DOHH2 (cell line): Measurements from ENCODE around the gene HCN3.

ENCODE experiments used
- H3F3A ChIP-seq: fragments of 200-600 bp; sonication (generic), shearing (Covaris generic); 2 replicates; pipeline ENCODE4 v1.6.0; 2016; ENCODE audit warnings: antibody characterized with exemption, mild to moderate bottlenecking; ENCODE audit not compliant: control insufficient read depth, insufficient read depth
- H3K27ac ChIP-seq: fragments of 200-600 bp; sonication (generic); 2 replicates; pipeline ENCODE4 v1.5.1; 2014; ENCODE audit warnings: low read depth, mild to moderate bottlenecking, low read length, moderate library complexity
- H3K27me3 ChIP-seq: fragments of 200-600 bp; sonication (generic); 2 replicates; pipeline ENCODE4 v1.6.1; 2014; ENCODE audit warnings: mild to moderate bottlenecking, low read length, mixed read lengths; ENCODE audit not compliant: control insufficient read depth
- H3K36me3 ChIP-seq: fragments of 200-600 bp; sonication (generic); 2 replicates; pipeline ENCODE4 v1.6.1; 2014; ENCODE audit warnings: mild to moderate bottlenecking, low read length, moderate library complexity, mixed read lengths; ENCODE audit not compliant: control insufficient read depth
- H3K4me1 ChIP-seq: fragments of 200-600 bp; sonication (generic); 2 replicates; pipeline ENCODE4 v1.6.1; 2014; ENCODE audit warnings: mild to moderate bottlenecking, low read length, mixed read lengths; ENCODE audit not compliant: control insufficient read depth
- H3K4me2 ChIP-seq: fragments of 200-600 bp; sonication (generic); 2 replicates; pipeline ENCODE4 v1.6.0; 2014; ENCODE audit warnings: mild to moderate bottlenecking, low read length, moderate library complexity
- H3K4me3 ChIP-seq: fragments of 200-600 bp; sonication (generic); 2 replicates; pipeline ENCODE4 v1.5.1; 2014; ENCODE audit warnings: mild to moderate bottlenecking, low read length, mixed read lengths
- H3K79me2 ChIP-seq: fragments of 200-600 bp; sonication (generic); 2 replicates; pipeline ENCODE4 v1.6.1; 2014; ENCODE audit warnings: mild to moderate bottlenecking, low read length, mixed read lengths; ENCODE audit not compliant: control insufficient read depth
- H3K9me2 ChIP-seq: fragments of 200-600 bp; sonication (generic); replicated peaks from 2 replicates; pipeline ENCODE4 v1.6.1; 2014; ENCODE audit warnings: mild to moderate bottlenecking, low read length, mixed read lengths; ENCODE audit not compliant: control insufficient read depth
- H3K9me3 ChIP-seq: fragments of 200-600 bp; sonication (generic); 2 replicates; pipeline ENCODE4 v1.6.1; 2014; ENCODE audit warnings: antibody characterized with exemption, low read length, mixed read lengths; ENCODE audit not compliant: control insufficient read depth, insufficient read depth
- H4K20me1 ChIP-seq: fragments of 200-600 bp; sonication (generic); 2 replicates; pipeline ENCODE4 v1.6.0; 2014; ENCODE audit warnings: low read depth, mild to moderate bottlenecking, antibody characterized with exemption, low read length, moderate library complexity; ENCODE audit not compliant: control insufficient read depth, insufficient read depth
- CTCF ChIP-seq: fragments of 200-600 bp; sonication (generic); IDR thresholded peaks from one replicate; pipeline ENCODE4 v1.5.1; 2014; ENCODE audit warnings: antibody characterized with exemption, mild to moderate bottlenecking, low read depth, low read length; ENCODE audit not compliant: poor library complexity, severe bottlenecking
- EZH2phosphoT487 ChIP-seq: fragments of 200-600 bp; sonication (generic); IDR thresholded peaks from 2 replicates; pipeline ENCODE4 v1.6.1; 2017; ENCODE audit warnings: borderline replicate concordance, mild to moderate bottlenecking, antibody characterized with exemption, low read length, moderate library complexity, mixed read lengths

The HCN3 gene

GRCh38 chr1:155251566-155251965 lies 25.7 kb upstream of the HCN3 start:
- no peak for TF ChIP-seq EZH2phosphoT487
- TF ChIP-seq CTCF, result no peak
- Histone ChIP-seq H4K20me1 (no peaks in the 10 kb centered on the region), H3K9me2 (no peaks in the 10 kb centered on the region), H3K36me3 (peaks cover 19% of the 10 kb centered on the region), H3F3A (peaks cover 6% of the 10 kb centered on the region; the same call in 1 of the 2 replicates), H3K27me3 (no peaks in the 10 kb centered on the region), H3K4me2 (no peak overlapping the region), H3K4me1 (peaks cover 38% of the 10 kb centered on the region), H3K27ac (no peak overlapping the region), H3K79me2 (peaks cover 13% of the 10 kb centered on the region), H3K9me3 (no peaks in the 10 kb centered on the region), H3K4me3 (no peak overlapping the region)

GRCh38 chr1:155253208-155253607 lies 24.1 kb upstream of the HCN3 start:
- H3K4me3 ChIP-seq, result peak overlapping the region; percentile 95
- H3K4me1 ChIP-seq, result peaks cover 38% of the 10 kb centered on the region
- no peak overlapping the region for H3K27ac ChIP-seq
- H4K20me1 ChIP-seq, result no peaks in the 10 kb centered on the region
- H3K36me3 ChIP-seq, result peaks cover 24% of the 10 kb centered on the region
- H3K9me2 ChIP-seq, result no peaks in the 10 kb centered on the region
- peaks cover 13% of the 10 kb centered on the region for H3K79me2 ChIP-seq
- peak overlapping the region; percentile 98 for H3K4me2 ChIP-seq
- H3F3A ChIP-seq, result peaks cover 11% of the 10 kb centered on the region
- H3K27me3 ChIP-seq, result no peaks in the 10 kb centered on the region
- no peaks in the 10 kb centered on the region for H3K9me3 ChIP-seq
- no peak for TF ChIP-seq CTCF
- TF ChIP-seq EZH2phosphoT487, result no peak

- TF ChIP-seq CTCF (no peak), EZH2phosphoT487 (no peak)
- H3K79me2 ChIP-seq, result peaks cover 13% of the 10 kb centered on the region
- no peaks in the 10 kb centered on the region for H3K9me3 ChIP-seq
- H3K4me1 ChIP-seq, result peaks cover 38% of the 10 kb centered on the region
- H4K20me1 ChIP-seq, result no peaks in the 10 kb centered on the region
- peak overlapping the region; percentile 98 for H3K4me2 ChIP-seq
- peak overlapping the region; percentile 95 for H3K4me3 ChIP-seq
- H3K9me2 ChIP-seq, result no peaks in the 10 kb centered on the region
- no peak overlapping the region for H3K27ac ChIP-seq
- peaks cover 11% of the 10 kb centered on the region for H3F3A ChIP-seq
- H3K36me3 ChIP-seq, result peaks cover 27% of the 10 kb centered on the region
- no peaks in the 10 kb centered on the region for H3K27me3 ChIP-seq
Measured at GRCh38 chr1:155253797-155254196, 23.5 kb upstream of the HCN3 start.

- Histone ChIP-seq H3K27ac (no peak overlapping the region), H3K79me2 (peaks cover 13% of the 10 kb centered on the region), H3K4me1 (peaks cover 38% of the 10 kb centered on the region), H3K36me3 (peaks cover 28% of the 10 kb centered on the region), H3K4me2 (peak overlapping the region; percentile 98), H3K9me2 (no peaks in the 10 kb centered on the region), H3K9me3 (no peaks in the 10 kb centered on the region), H4K20me1 (no peaks in the 10 kb centered on the region), H3F3A (peaks cover 11% of the 10 kb centered on the region), H3K4me3 (peak overlapping the region; percentile 95), H3K27me3 (no peaks in the 10 kb centered on the region)
- TF ChIP-seq CTCF (no peak), EZH2phosphoT487 (no peak)
Measured at GRCh38 chr1:155254228-155254713, 23.0 kb upstream of the HCN3 start.
